C4-2B (cell line): Measurements from ENCODE around the gene SLC23A2.

Experiments used
- ZFX ChIP-seq: fragments of 450-650 bp; IDR thresholded peaks from 2 replicates; pipeline ENCODE4 v1.6.1; 2017
- TF ChIP-seq, protein P1 (sequence below): fragments of 450-650 bp; conservative IDR thresholded peaks from 2 replicates; pipeline ENCODE4 v1.5.1; 2017; ENCODE audit warnings: mild to moderate bottlenecking

DNA sequence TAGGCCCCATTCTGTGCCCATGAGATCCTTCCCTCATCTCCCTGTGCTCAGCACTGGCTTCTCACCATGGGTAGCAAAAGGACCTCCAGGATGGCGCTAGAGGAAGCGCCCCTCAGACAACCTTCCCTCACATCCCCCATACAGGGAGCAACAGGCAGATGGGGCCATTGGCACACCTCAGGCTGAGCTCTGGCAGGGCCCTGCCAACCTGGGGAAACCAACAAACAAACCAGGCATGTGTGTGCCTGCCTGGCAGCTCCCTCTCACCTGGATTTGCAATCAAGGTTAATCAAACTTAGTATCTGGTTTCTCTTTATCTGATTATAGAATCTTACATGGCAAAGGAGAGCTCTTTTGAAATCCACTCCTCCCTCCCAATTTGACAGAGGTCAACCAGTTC is 134.9 kb downstream of the SLC23A2 start:
- TF ChIP-seq, protein P1, sequence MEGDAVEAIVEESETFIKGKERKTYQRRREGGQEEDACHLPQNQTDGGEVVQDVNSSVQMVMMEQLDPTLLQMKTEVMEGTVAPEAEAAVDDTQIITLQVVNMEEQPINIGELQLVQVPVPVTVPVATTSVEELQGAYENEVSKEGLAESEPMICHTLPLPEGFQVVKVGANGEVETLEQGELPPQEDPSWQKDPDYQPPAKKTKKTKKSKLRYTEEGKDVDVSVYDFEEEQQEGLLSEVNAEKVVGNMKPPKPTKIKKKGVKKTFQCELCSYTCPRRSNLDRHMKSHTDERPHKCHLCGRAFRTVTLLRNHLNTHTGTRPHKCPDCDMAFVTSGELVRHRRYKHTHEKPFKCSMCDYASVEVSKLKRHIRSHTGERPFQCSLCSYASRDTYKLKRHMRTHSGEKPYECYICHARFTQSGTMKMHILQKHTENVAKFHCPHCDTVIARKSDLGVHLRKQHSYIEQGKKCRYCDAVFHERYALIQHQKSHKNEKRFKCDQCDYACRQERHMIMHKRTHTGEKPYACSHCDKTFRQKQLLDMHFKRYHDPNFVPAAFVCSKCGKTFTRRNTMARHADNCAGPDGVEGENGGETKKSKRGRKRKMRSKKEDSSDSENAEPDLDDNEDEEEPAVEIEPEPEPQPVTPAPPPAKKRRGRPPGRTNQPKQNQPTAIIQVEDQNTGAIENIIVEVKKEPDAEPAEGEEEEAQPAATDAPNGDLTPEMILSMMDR = no peak
- TF ChIP-seq ZFX = no peak
